B cell (primary cell): Measurements from ENCODE around the gene MYO5C.

Source experiments
- CTCF ChIP-seq: fragments of 200-600 bp; IDR thresholded peaks from one replicate; pipeline ENCODE4 v1.8.0; 2022; ENCODE audit warnings: antibody characterized with exemption, mild to moderate bottlenecking
- EZH2 ChIP-seq: IDR thresholded peaks from 2 replicates; pipeline ENCODE4 v1.6.1; 2012; ENCODE audit warnings: borderline replicate concordance, low read depth, mild to moderate bottlenecking, moderate library complexity, low read length; ENCODE audit not compliant: insufficient read depth, poor library complexity, severe bottlenecking

DNA sequence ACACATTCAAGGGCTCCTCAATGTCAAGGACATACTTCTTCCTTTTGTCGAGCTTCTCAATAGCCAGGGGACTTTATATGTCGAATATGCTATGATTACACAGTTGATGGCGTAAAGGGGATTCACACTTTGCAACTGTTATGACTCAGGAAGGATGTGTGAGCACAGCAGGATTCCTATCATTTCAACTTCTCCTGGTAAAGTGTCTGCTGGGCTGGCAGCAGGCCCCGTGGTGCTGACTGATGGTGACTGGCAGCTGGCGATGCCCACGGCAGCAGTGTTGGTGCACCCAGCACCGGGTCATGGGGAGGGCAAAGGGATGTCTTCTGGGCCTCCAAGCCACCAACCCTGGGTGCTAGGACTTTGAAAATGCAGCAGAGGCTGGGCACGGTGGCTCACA, 59.6 kb downstream of the MYO5C start:
- TF ChIP-seq EZH2 (no peak), CTCF (no peak)
